Hepatocyte (in vitro differentiated cells): ENCODE results near the gene GJD2. TPM values are rescaled to one million over a fixed set of nuclear protein-coding genes. Genes with fewer than 3 reads are reported as not detected.

Experiments
- DNase-seq: peaks from one replicate; pipeline ENCODE4 v3.0.0-alpha.2; 2016; ENCODE audit warnings: low spot score
- H2AFZ ChIP-seq: fragments of 200-600 bp; sonication (generic); 2 replicates; pipeline ENCODE4 v1.6.0; 2016; ENCODE audit warnings: antibody characterized with exemption, mild to moderate bottlenecking
- H3K27ac ChIP-seq: fragments of 200-600 bp; sonication (generic); 2 replicates; pipeline ENCODE4 v1.5.1; 2016; ENCODE audit warnings: mild to moderate bottlenecking
- H3K27me3 ChIP-seq: fragments of 200-600 bp; sonication (generic); 2 replicates; pipeline ENCODE4 v1.6.1; 2016
- H3K36me3 ChIP-seq: fragments of 200-600 bp; sonication (generic); replicated peaks from 2 replicates; pipeline ENCODE4 v1.5.1; 2016; ENCODE audit warnings: low read depth; ENCODE audit not compliant: insufficient read depth
- H3K4me1 ChIP-seq: fragments of 200-600 bp; sonication (generic); 2 replicates; pipeline ENCODE4 v1.5.1; 2016; ENCODE audit warnings: mild to moderate bottlenecking, moderate library complexity; ENCODE audit not compliant: insufficient read depth
- H3K4me2 ChIP-seq: fragments of 200-600 bp; sonication (generic); 2 replicates; pipeline ENCODE4 v1.6.0; 2016
- H3K4me3 ChIP-seq: fragments of 200-600 bp; sonication (generic); 2 replicates; pipeline ENCODE4 v1.5.1; 2016; ENCODE audit warnings: mild to moderate bottlenecking
- H3K79me2 ChIP-seq: fragments of 200-600 bp; sonication (generic); 2 replicates; pipeline ENCODE4 v1.6.0; 2017; ENCODE audit warnings: mild to moderate bottlenecking
- H3K9me2 ChIP-seq: fragments of 200-600 bp; sonication (generic); replicated peaks from 2 replicates; pipeline ENCODE4 v1.6.0; 2017; ENCODE audit warnings: mild to moderate bottlenecking; ENCODE audit not compliant: insufficient read depth
- H3K9me3 ChIP-seq: fragments of 200-600 bp; sonication (generic); 2 replicates; pipeline ENCODE4 v1.5.1; 2016; ENCODE audit warnings: low read depth, mild to moderate bottlenecking
- H4K20me1 ChIP-seq: fragments of 200-600 bp; sonication (generic); 2 replicates; pipeline ENCODE4 v1.6.0; 2016; ENCODE audit warnings: mild to moderate bottlenecking; ENCODE audit not compliant: insufficient read depth, poor library complexity, severe bottlenecking
- CTCF ChIP-seq: fragments of 200-600 bp; sonication (generic); IDR thresholded peaks from 2 replicates; pipeline ENCODE4 v1.5.1; 2016; ENCODE audit warnings: antibody characterized with exemption, mild to moderate bottlenecking; ENCODE audit not compliant: poor library complexity
- EZH2 ChIP-seq: fragments of 200-600 bp; sonication (generic); IDR thresholded peaks from 2 replicates; pipeline ENCODE4 v1.6.1; 2016; ENCODE audit warnings: antibody characterized with exemption, mild to moderate bottlenecking, borderline replicate concordance
- EZH2phosphoT487 ChIP-seq: fragments of 200-600 bp; sonication (generic); IDR thresholded peaks from one replicate; pipeline ENCODE4 v1.6.1; 2018; ENCODE audit warnings: antibody characterized with exemption, mild to moderate bottlenecking, low read depth, moderate library complexity; ENCODE audit not compliant: unreplicated experiment, severe bottlenecking
- WGBS: methylation state at CpG from one replicate; pipeline ENCODE4 v1.1.6; 2016; ENCODE audit warnings: low lambda C conversion rate; ENCODE audit errors: missing lambda C conversion rate; 5-methylcytosine and 5-hydroxymethylcytosine counted together
- polyA plus RNA-seq: library from polyadenylated mRNA; unstranded; fragments of >200 nt; fragmentation: Nextera tagmentation; extraction: Ambion mirVana; gene quantifications from 2 replicates; pipeline ENCODE4 v1.2.1, GENCODE V29; 2016
- total RNA-seq: library from RNA; depleted of rRNA; stranded (reverse); fragments of >200 nt; gene quantifications from 2 replicates; pipeline ENCODE4 v1.2.3, GENCODE V29; 2014

The GJD2 gene
- total and polyA plus RNA-seq, 2 experiments from 2014 or later: 0.07 TPM; not detected in 1

- Histone ChIP-seq H3K4me3 (no peak within 1 kb of the TSS), H3K27me3 (peaks cover 32% of the 10 kb centered on the region), H2AFZ (no peak within 1 kb of the TSS), H3K79me2 (no peaks in the 10 kb centered on the region), H3K4me1 (peaks cover 23% of the 10 kb centered on the region), H3K9me3 (no peaks in the 10 kb centered on the region), H4K20me1 (no peaks in the 10 kb centered on the region), H3K36me3 (no peaks in the 10 kb centered on the region), H3K9me2 (no peaks in the 10 kb centered on the region), H3K4me2 (peak within 1 kb of the TSS; percentile 76), H3K27ac (no peak within 1 kb of the TSS)
- peak; percentile 82 for DNase-seq
- no peak for TF ChIP-seq EZH2
- TF ChIP-seq EZH2phosphoT487: no peak
- TF ChIP-seq CTCF: no peak
- 7% methylated on average over 38 of the region's 44 CpGs for WGBS
These were observed 40.7 kb upstream of the GJD2 start, which contains the start of gene ACTC1 for GRCh38 chr15:34795267-34796081. TSS of gene ACTC1 (minus strand) at chr15:34795549. CDS start at chr15:34794808, 741 bp downstream.

- Histone ChIP-seq H3K9me2 (no peaks in the 10 kb centered on the region), H3K36me3 (no peaks in the 10 kb centered on the region), H3K4me1 (peaks cover 17% of the 10 kb centered on the region), H3K9me3 (no peaks in the 10 kb centered on the region), H3K79me2 (no peaks in the 10 kb centered on the region), H3K4me3 (no peak overlapping the region), H3K4me2 (peak overlapping the region; percentile 76), H2AFZ (no peak overlapping the region), H4K20me1 (no peaks in the 10 kb centered on the region), H3K27me3 (peaks cover 32% of the 10 kb centered on the region), H3K27ac (no peak overlapping the region)
- no peak for TF ChIP-seq EZH2phosphoT487
- TF ChIP-seq CTCF: no peak
- TF ChIP-seq EZH2: no peak
- WGBS: 82% methylated on average over 32 of the region's 33 CpGs
- no peak for DNase-seq
These were observed 39.9 kb upstream of the GJD2 start for GRCh38 chr15:34794590-34795206.

- H3K4me1 ChIP-seq: peaks cover 10% of the 10 kb centered on the region
- WGBS: 60% methylated on average over 2 of the region's 2 CpGs
These were observed 39.1 kb upstream of the GJD2 start for GRCh38 chr15:34793901-34794300.

More at GRCh38 chr15:34793901-34794300, 39.1 kb upstream of the GJD2 start:
- TF ChIP-seq EZH2 (no peak), CTCF (no peak), EZH2phosphoT487 (no peak)
- Histone ChIP-seq H3K4me2 (no peak overlapping the region), H3K9me3 (no peaks in the 10 kb centered on the region), H2AFZ (no peak overlapping the region), H3K79me2 (no peaks in the 10 kb centered on the region), H3K27ac (no peak overlapping the region), H3K27me3 (peaks cover 32% of the 10 kb centered on the region), H4K20me1 (no peaks in the 10 kb centered on the region), H3K9me2 (no peaks in the 10 kb centered on the region), H3K4me3 (no peak overlapping the region), H3K36me3 (no peaks in the 10 kb centered on the region)
- no peak for DNase-seq
